AG04450 (cell line): ENCODE data around the gene CT45A3. TPM values are rescaled to one million over a fixed set of nuclear protein-coding genes. Genes with fewer than 3 reads are reported as not detected.
"Not testable (repeated sequence)": the region's sequence is repeated elsewhere in the genome, so short reads cannot be mapped to it uniquely, and the experiment has no call there.

Experiments used
- CTCF ChIA-PET: fragments of 300-600, 350-600 bp; formaldehyde crosslinking; extraction: SDS; loops from one replicate; lab custom pipeline; 2022; ENCODE audit warnings: antibody characterized with exemption, inconsistent platforms; lab: Charles Lee
- POLR2A ChIA-PET: fragments of 350-600 bp; formaldehyde crosslinking; extraction: SDS; loops from one replicate; lab custom pipeline; 2021; ENCODE audit warnings: antibody characterized with exemption, inconsistent platforms; lab: Yijun Ruan, JAX
- DNase-seq: peaks from one replicate; pipeline ENCODE4 v3.0.0-alpha.2; 2011; ENCODE audit warnings: low read depth, low spot score
- H3K27ac ChIP-seq: one replicate; pipeline ENCODE4 v1.5.1; 2012; ENCODE audit warnings: low read depth, low read length, control low read depth
- H3K27me3 ChIP-seq: one replicate; pipeline ENCODE4 v1.6.0; 2012; ENCODE audit warnings: low read length; ENCODE audit not compliant: control insufficient read depth, insufficient read depth
- H3K4me3 ChIP-seq: 2 replicates; pipeline ENCODE4 v1.5.1; 2011; ENCODE audit warnings: mild to moderate bottlenecking, low read depth, low read length, control low read depth
- H3K9me3 ChIP-seq: 2 replicates; pipeline ENCODE4 v1.5.1; 2012; ENCODE audit warnings: low read length; ENCODE audit not compliant: control insufficient read depth, insufficient read depth
- CTCF ChIP-seq: IDR thresholded peaks from 2 replicates; pipeline ENCODE4 v1.5.1; 2011; ENCODE audit warnings: low read depth, low read length, control low read depth, inconsistent platforms
- polyA plus RNA-seq: library from polyadenylated mRNA; depleted of rRNA; stranded (reverse); fragments of >200 nt; gene quantifications from 2 replicates; pipeline ENCODE4 v1.2.3, GENCODE V29; 2011; rRNA removed
- small RNA-seq: library from RNA; depleted of rRNA; stranded (forward); fragments of <200 nt; gene quantifications from one replicate; pipeline ENCODE3, GENCODE V24; 2012; ENCODE audit warnings: low read depth; ENCODE audit not compliant: insufficient read length

CT45A3 gene
- polyA plus RNA-seq, 1 experiment, result not detected

GRCh38 chrX:135737366-135738071, 30.5 kb downstream of the CT45A3 start:
- CTCF ChIA-PET, result no interaction called here
- Histone ChIP-seq H3K27me3 (no peaks in the 10 kb centered on the region), H3K9me3 (no peaks in the 10 kb centered on the region), H3K4me3 (no peak overlapping the region), H3K27ac (no peak overlapping the region)
- TF ChIP-seq CTCF, result no peak
- POLR2A ChIA-PET, result no interaction called here
- no peak for DNase-seq

GRCh38 chrX:135734666-135735065, 33.3 kb downstream of the CT45A3 start:
- H3K9me3 ChIP-seq, CTCF ChIA-PET, H3K27me3 ChIP-seq, H3K4me3 ChIP-seq, DNase-seq, H3K27ac ChIP-seq, POLR2A ChIA-PET: not testable (repeated sequence)

- TF ChIP-seq CTCF, result no peak
- ChIA-PET POLR2A (no interaction called here), CTCF (no interaction called here)
These were observed 54.2 kb downstream of the CT45A3 start for GRCh38 chrX:135713795-135714194.

GRCh38 chrX:135713183-135713689, 54.8 kb downstream of the CT45A3 start, which contains the start of gene CT45A1:
CT45A1 (plus strand) TSS chrX:135713639; CDS start chrX:135718941, 5,302 bp downstream.
- DNase-seq, H3K4me3 ChIP-seq, POLR2A ChIA-PET, H3K27ac ChIP-seq, H3K27me3 ChIP-seq, CTCF ChIA-PET, H3K9me3 ChIP-seq: not testable (repeated sequence)

More at GRCh38 chrX:135713795-135714194, 54.2 kb downstream of the CT45A3 start:
- DNase-seq, result no peak
- Histone ChIP-seq H3K27me3 (no peaks in the 10 kb centered on the region), H3K4me3 (no peak overlapping the region), H3K27ac (no peak overlapping the region), H3K9me3 (no peaks in the 10 kb centered on the region; the same call in 1 of the 2 replicates)

Small RNAs within 50 kb of the gene (small RNA-seq; reads per million reads assigned to genes)
- not detected for gene AC240442.1

Other genes with a start within 250 kb of the CT45A3 start
- gene INTS6L, start 247.5 kb downstream of the CT45A3 start, polyA plus RNA-seq, result 6.9 and 10.4 TPM in 2 replicates
- not detected in 2 replicates for gene CT45A1, start 54.6 kb downstream of the CT45A3 start, polyA plus RNA-seq
- not detected in 2 replicates for gene CT45A5, start 17.3 kb upstream of the CT45A3 start, polyA plus RNA-seq
- not detected in 2 replicates for gene CT45A6, start 34.6 kb upstream of the CT45A3 start, polyA plus RNA-seq
- gene CT45A2, start 51.8 kb upstream of the CT45A3 start, polyA plus RNA-seq, result not detected in 2 replicates
- gene CT45A7, start 69.1 kb upstream of the CT45A3 start, polyA plus RNA-seq, result not detected in 2 replicates
- not detected in 2 replicates for gene CT45A8, start 86.3 kb upstream of the CT45A3 start, polyA plus RNA-seq
- gene CT45A9, start 103.6 kb upstream of the CT45A3 start, polyA plus RNA-seq, result not detected in 2 replicates
- gene CT45A10, start 125.3 kb upstream of the CT45A3 start, polyA plus RNA-seq, result not detected in 2 replicates
- gene SAGE1, start 125.5 kb upstream of the CT45A3 start, polyA plus RNA-seq, result not detected in 2 replicates
- gene MMGT1, start 205.8 kb upstream of the CT45A3 start, polyA plus RNA-seq, result 16.7 and 23.3 TPM in 2 replicates
- gene SLC9A6, start 217.2 kb upstream of the CT45A3 start, polyA plus RNA-seq, result 10.7 and 14.7 TPM in 2 replicates